Adrenal gland (tissue), 12 donors: ENCODE results near the gene GTF2E1. TPM values are rescaled to one million over a fixed set of nuclear protein-coding genes. Genes with fewer than 3 reads are reported as not detected.

ENCODE experiments used
- DNase-seq, 7 donors: peaks; one replicate each; pipeline ENCODE4 v3.0.0-alpha.2; 2019 to 2020
- H3K27ac ChIP-seq, 5 donors: fragments of 200-600 bp; sonication (generic) in 4 of 5; 1 replicate in 3 of 5; 2 replicates in 2 of 5; pipeline versions ENCODE4 v1.5.1 to v1.8.0; 2016 to 2020; ENCODE audit warnings: mild to moderate bottlenecking in 1 of 5
- H3K27me3 ChIP-seq: fragments of 200-600 bp; 2 replicates; pipeline ENCODE4 v1.8.0; 2021
- H3K36me3 ChIP-seq, 2 donors: fragments of 200-600 bp; replicated peaks in 1 of 2; 1 replicate in 1 of 2; 2 replicates in 1 of 2; pipeline versions ENCODE4 v1.5.1 to v1.8.0; 2018 to 2022
- H3K4me1 ChIP-seq, 2 donors: fragments of 200-600 bp; replicated peaks in 1 of 2; 1 replicate in 1 of 2; 2 replicates in 1 of 2; pipeline versions ENCODE4 v1.5.1 to v1.8.0; 2018 to 2021
- H3K4me3 ChIP-seq, 4 donors: fragments of 200-600 bp; sonication (generic) in 3 of 4; one replicate each; pipeline ENCODE4 v1.5.1; 2016 to 2018
- H3K9me3 ChIP-seq, 3 donors: fragments of 200-600 bp; sonication (generic) in 1 of 3; replicated peaks in 1 of 3; 1 replicate in 2 of 3; 2 replicates in 1 of 3; pipeline versions ENCODE4 v1.5.1 to v1.8.0; 2016 to 2021
- CTCF ChIP-seq, 6 experiments: fragments of 450-650 bp in 4 of 6; fragments of 200-600 bp in 2 of 6; sonication (generic) in 1 of 6; IDR thresholded peaks; 1 replicate in 5 of 6; 2 replicates in 1 of 6; pipeline versions ENCODE4 v1.5.1 to v1.8.0; 2016 to 2021; ENCODE audit warnings: antibody characterized with exemption in 6 of 6, mild to moderate bottlenecking in 2 of 6, moderate library complexity in 1 of 6
- POLR2A ChIP-seq, 2 donors: fragments of 450-650 bp; IDR thresholded peaks; one replicate each; pipeline ENCODE4 v1.6.1; 2017; ENCODE audit warnings: antibody characterized with exemption in 2 of 2, mild to moderate bottlenecking in 2 of 2, moderate library complexity in 1 of 2
- WGBS, 4 donors: extraction: QIAGEN DNeasy Blood & Tissue Kit in 2 of 4; methylation state at CpG; one replicate each; pipeline versions ENCODE4 v1.1.5 to v1.1.7; 2013 to 2017; 5-methylcytosine and 5-hydroxymethylcytosine counted together
- intact Hi-C, 2 donors: fragments of 100-400 bp; cut with DNase I; formaldehyde crosslinking; loops; one replicate each; pipeline versions ENCODE4 v1.14.1 to v1.15.0; 2022 to 2023
- polyA plus RNA-seq, 3 donors: library from polyadenylated mRNA; stranded (reverse); fragments of 200-250 nt in 2 of 3; fragments of 350-450 nt in 1 of 3; fragmentation: Illumina TruSeq in 1 of 3; extraction: RNeasy Lipid Tissue Mini Kit (QIAGEN cat#74804) in 1 of 3; gene quantifications; one replicate each; pipeline ENCODE4 v1.2.3, GENCODE V29; 2013 to 2014
- total RNA-seq, 9 donors: library from RNA; depleted of rRNA in 4 of 9; stranded (reverse); fragments of >200 nt in 4 of 9; fragments of 120-200 nt in 1 of 9; fragmentation: NEBNext Ultra II Directional in 1 of 9; extraction: Animal tissue kit (Norgen Biotek cat#: 25700) in 1 of 9; gene quantifications; one replicate each; pipeline versions ENCODE4 v1.1.0 to v1.2.4, GENCODE V29; 2013 to 2023
- donor health status: healthy with polysubstance abuse.
- donor health status: Bipolar disorder and iron deficiency.
- donor health status: DM: yes; HTN: yes; CAD: no.
- donor health status: DM: no; HTN: no; CAD: no.
- donor health status: DM: no; HTN: no; CAD: no.
- donor health status: DM: yes; HTN: yes; CAD: no.

GTF2E1 gene
- total and polyA plus RNA-seq, 12 donors: 10.2 to 37.3 (median 25.3) TPM

GRCh38 chr3:120821426-120821825 lies 78.9 kb downstream of the GTF2E1 start:
- Histone ChIP-seq H3K4me3 (no peak overlapping the region), H3K27ac (no peak overlapping the region), H3K4me1 (no peaks in the 10 kb centered on the region), H3K9me3 (no peaks in the 10 kb centered on the region), H3K36me3 (no peaks in the 10 kb centered on the region), H3K27me3 (no peaks in the 10 kb centered on the region)
- DNase-seq: no peak
- intact Hi-C loops: no loop called here
- TF ChIP-seq POLR2A (IDR thresholded peaks at IDR 0.05) (no peak), CTCF (IDR thresholded peaks at IDR 0.05) (no peak)

GRCh38 chr3:120823156-120823555 lies 80.6 kb downstream of the GTF2E1 start:
- DNase-seq: no peak
- Histone ChIP-seq H3K27ac (no peak overlapping the region), H3K9me3 (no peaks in the 10 kb centered on the region), H3K27me3 (no peaks in the 10 kb centered on the region), H3K4me1 (no peaks in the 10 kb centered on the region), H3K36me3 (no peaks in the 10 kb centered on the region), H3K4me3 (no peak overlapping the region)
- TF ChIP-seq CTCF (IDR thresholded peaks at IDR 0.05) (no peak), POLR2A (IDR thresholded peaks at IDR 0.05) (no peak)
- intact Hi-C loops: no loop called here
- whole genome bisulfite sequencing, 4 donors: 84 to 90% (median 88%) methylated on average over 3 of the region's 3 CpGs

- no peaks in the 10 kb centered on the region for H3K36me3 ChIP-seq
- DNase-seq: no peak
- intact Hi-C loops: no loop called here
- no peaks in the 10 kb centered on the region for H3K27me3 ChIP-seq
- no peak overlapping the region for H3K4me3 ChIP-seq
- no peaks in the 10 kb centered on the region for H3K4me1 ChIP-seq
- no peak for TF ChIP-seq CTCF (IDR thresholded peaks at IDR 0.05)
- no peak for TF ChIP-seq POLR2A (IDR thresholded peaks at IDR 0.05)
- no peaks in the 10 kb centered on the region for H3K9me3 ChIP-seq
- WGBS, 4 donors: 23 to 65% (median 48%) methylated on average over 1 of the region's 1 CpG
- no peak overlapping the region for H3K27ac ChIP-seq
These were observed 82.1 kb downstream of the GTF2E1 start for GRCh38 chr3:120824613-120825012.

- Histone ChIP-seq H3K4me3 (no peak overlapping the region), H3K4me1 (no peaks in the 10 kb centered on the region), H3K9me3 (no peaks in the 10 kb centered on the region), H3K36me3 (no peaks in the 10 kb centered on the region), H3K27ac (no peak overlapping the region), H3K27me3 (no peaks in the 10 kb centered on the region)
- no peak for DNase-seq
- no peak for TF ChIP-seq POLR2A (IDR thresholded peaks at IDR 0.05)
- TF ChIP-seq CTCF (IDR thresholded peaks at IDR 0.05): no peak
- intact Hi-C loops: no loop called here
- 45 to 77% (median 64%) methylated on average over 1 of the region's 1 CpG for WGBS, 4 donors
These were observed 86.3 kb downstream of the GTF2E1 start for GRCh38 chr3:120828796-120829195.
